ENCODE data around the gene SRF. TPM values are rescaled to one million over a fixed set of nuclear protein-coding genes. Genes with fewer than 3 reads are reported as not detected.
A peak's percentile ranks its signal among the peaks of the same experiment; 100 is the strongest.

Gene SRF
- 36.4 and 43.6 TPM in 2 replicates for total RNA-seq

- peak within 1 kb of the TSS; percentile 90 for H3K4me3 ChIP-seq (ENCODE audit: low read depth, low read length)
- peak; percentile 53 for TF ChIP-seq CTCF (IDR thresholded peaks at IDR 0.05; ENCODE audit: insufficient read depth, low read depth, low read length)
- DNase-seq (ENCODE audit: low read depth) = peak; percentile 100
These were observed at the start of gene SRF for GRCh38 chr6:43170931-43171706. Gene SRF, plus strand, starts transcription at chr6:43171269. Its CDS starts 388 bp downstream, at chr6:43171657.

- DNase-seq (ENCODE audit: low read depth) = no peak
- TF ChIP-seq CTCF (IDR thresholded peaks at IDR 0.05; ENCODE audit: insufficient read depth, low read depth, low read length) = no peak
- no peak overlapping the region for H3K4me3 ChIP-seq (ENCODE audit: low read depth, low read length)
These were observed 48.9 kb upstream of the SRF start for GRCh38 chr6:43122146-43122545.

- H3K4me3 ChIP-seq (ENCODE audit: low read depth, low read length) = no peak overlapping the region
- no peak for TF ChIP-seq CTCF (IDR thresholded peaks at IDR 0.05; ENCODE audit: insufficient read depth, low read depth, low read length)
These were observed 47.4 kb upstream of the SRF start for GRCh38 chr6:43123461-43124314.

GRCh38 chr6:43124481-43124880, 46.6 kb upstream of the SRF start:
- TF ChIP-seq CTCF (IDR thresholded peaks at IDR 0.05; ENCODE audit: insufficient read depth, low read depth, low read length) = no peak
- no peak overlapping the region for H3K4me3 ChIP-seq (ENCODE audit: low read depth, low read length)
- DNase-seq (ENCODE audit: low read depth) = no peak

More at GRCh38 chr6:43123461-43124314, 47.4 kb upstream of the SRF start:
- no peak for DNase-seq (ENCODE audit: low read depth)

- peak; percentile 92 for DNase-seq (ENCODE audit: low read depth)
- no peak for TF ChIP-seq CTCF (IDR thresholded peaks at IDR 0.05; ENCODE audit: insufficient read depth, low read depth, low read length)
- no peak overlapping the region for H3K4me3 ChIP-seq (ENCODE audit: low read depth, low read length)
These were observed 46.0 kb upstream of the SRF start for GRCh38 chr6:43125119-43125518.

- no peak for TF ChIP-seq CTCF (IDR thresholded peaks at IDR 0.05; ENCODE audit: insufficient read depth, low read depth, low read length)
- DNase-seq (ENCODE audit: low read depth) = peak; percentile 58
These were observed 45.5 kb upstream of the SRF start for GRCh38 chr6:43125555-43125954.

More at GRCh38 chr6:43125555-43125954, 45.5 kb upstream of the SRF start:
- H3K4me3 ChIP-seq (ENCODE audit: low read depth, low read length) = no peak overlapping the region

All from fibroblast of villous mesenchyme (primary cell).